GM13977 (cell line): ENCODE results near the gene SUPT3H.

Experiments used
- DNase-seq: peaks from one replicate; pipeline ENCODE4 v3.0.0; 2012; ENCODE audit warnings: low spot score
- in situ Hi-C: fragments of 300-500 bp; cut with MboI; formaldehyde crosslinking; loops from one replicate; pipeline ENCODE4 v1.12.0; 2022; ENCODE audit warnings: low sequenced_read_pairs, low pct_unique_long_range_greater_than_20kb, mixed read lengths, inconsistent platforms; ENCODE audit not compliant: unreplicated experiment
- TF ChIP-seq, protein P1 (sequence below): IDR thresholded peaks from 2 replicates; pipeline ENCODE4 v1.5.1; 2012; ENCODE audit warnings: mild to moderate bottlenecking, control low read depth; ENCODE audit not compliant: insufficient read depth; ENCODE audit errors: extremely low read depth, missing control alignments

SUPT3H gene

GRCh38 chr6:45021676-45022075 lies 356.1 kb downstream of the SUPT3H start:
- in situ Hi-C loops: no loop called here
- DNase-seq: no peak

DNA sequence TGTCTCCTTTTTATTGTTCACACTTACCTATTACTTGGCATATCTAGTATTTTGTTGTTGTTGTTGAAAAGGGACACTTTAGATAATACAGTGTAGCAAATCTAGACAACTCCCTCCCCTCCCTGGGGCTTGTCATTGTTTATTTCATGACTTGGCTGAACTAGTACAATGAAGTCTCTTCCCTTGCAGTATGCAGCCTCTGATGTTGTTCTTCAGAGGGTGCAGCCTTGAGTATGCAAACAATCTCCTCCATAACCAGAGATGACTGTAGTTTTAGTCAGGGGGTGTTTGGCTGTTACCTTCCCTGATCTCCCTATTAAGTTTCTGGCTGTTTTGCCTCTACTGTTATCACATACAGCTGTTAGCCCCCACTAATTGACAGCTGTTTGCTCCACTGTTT lies 365.0 kb downstream of the SUPT3H start:
- in situ Hi-C loops: no loop called here
- TF ChIP-seq, protein P1, sequence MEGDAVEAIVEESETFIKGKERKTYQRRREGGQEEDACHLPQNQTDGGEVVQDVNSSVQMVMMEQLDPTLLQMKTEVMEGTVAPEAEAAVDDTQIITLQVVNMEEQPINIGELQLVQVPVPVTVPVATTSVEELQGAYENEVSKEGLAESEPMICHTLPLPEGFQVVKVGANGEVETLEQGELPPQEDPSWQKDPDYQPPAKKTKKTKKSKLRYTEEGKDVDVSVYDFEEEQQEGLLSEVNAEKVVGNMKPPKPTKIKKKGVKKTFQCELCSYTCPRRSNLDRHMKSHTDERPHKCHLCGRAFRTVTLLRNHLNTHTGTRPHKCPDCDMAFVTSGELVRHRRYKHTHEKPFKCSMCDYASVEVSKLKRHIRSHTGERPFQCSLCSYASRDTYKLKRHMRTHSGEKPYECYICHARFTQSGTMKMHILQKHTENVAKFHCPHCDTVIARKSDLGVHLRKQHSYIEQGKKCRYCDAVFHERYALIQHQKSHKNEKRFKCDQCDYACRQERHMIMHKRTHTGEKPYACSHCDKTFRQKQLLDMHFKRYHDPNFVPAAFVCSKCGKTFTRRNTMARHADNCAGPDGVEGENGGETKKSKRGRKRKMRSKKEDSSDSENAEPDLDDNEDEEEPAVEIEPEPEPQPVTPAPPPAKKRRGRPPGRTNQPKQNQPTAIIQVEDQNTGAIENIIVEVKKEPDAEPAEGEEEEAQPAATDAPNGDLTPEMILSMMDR: no peak
- no peak for DNase-seq

More at GRCh38 chr6:45021676-45022075, 356.1 kb downstream of the SUPT3H start:
- TF ChIP-seq, protein P1: no peak

DNA sequence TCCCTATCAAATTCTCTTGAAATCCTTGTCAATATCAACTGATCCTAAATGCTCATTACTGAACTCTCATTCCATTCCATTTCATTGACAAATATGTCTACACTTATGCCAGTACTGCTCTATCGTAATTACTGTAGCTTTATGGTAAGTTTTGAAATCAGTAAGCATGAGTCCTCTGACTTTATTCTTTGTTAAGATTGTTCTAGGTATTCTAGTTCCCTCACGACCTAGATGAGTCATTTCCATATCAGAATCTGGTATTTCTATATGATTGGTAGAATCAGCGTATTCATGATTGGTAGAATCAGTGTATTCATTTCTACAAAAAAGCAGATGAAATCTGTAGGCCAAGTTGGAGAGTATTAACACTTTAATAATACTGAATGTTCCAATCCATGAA lies 368.2 kb downstream of the SUPT3H start:
- in situ Hi-C loops: no loop called here
- TF ChIP-seq, protein P1: no peak
- DNase-seq: no peak

DNA sequence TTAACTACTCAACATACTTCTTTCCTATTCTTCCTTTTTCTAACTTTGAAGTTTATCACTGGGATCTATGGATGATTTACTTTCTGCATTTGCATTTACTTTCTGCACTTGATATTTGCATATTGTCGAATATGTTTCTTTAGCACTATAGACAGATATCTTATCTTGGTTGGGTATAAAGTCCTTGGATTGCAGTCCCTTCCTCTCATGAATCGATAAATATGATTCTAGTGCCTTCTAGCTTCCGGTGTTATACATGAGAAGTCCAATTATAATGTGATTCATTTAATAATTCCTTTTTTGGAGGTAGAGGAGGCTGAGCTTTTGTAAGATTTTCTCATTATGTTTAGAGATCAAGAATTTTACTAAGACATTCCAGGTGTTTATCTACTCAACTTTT lies 370.8 kb downstream of the SUPT3H start:
- TF ChIP-seq, protein P1: no peak
- no peak for DNase-seq
- in situ Hi-C loops: no loop called here

DNA sequence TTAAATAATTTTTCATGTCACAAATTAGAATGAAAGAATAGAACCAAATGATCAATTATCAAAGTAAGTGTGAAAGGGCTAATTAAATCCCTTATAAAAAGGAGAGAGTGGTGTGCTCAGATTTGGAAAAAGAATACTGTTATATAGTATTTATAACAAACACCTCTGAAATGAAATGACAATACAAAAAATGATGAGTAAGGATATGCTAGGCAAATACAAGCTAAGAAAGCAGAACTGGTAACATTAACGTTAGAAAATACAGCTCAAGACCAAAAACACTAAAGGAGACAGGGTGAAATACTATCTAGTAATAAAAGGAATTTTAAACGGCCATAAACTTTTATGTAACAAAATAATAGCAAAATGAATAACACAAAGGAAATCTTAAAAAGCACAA lies 373.8 kb downstream of the SUPT3H start:
- TF ChIP-seq, protein P1: no peak
- in situ Hi-C loops: no loop called here
- DNase-seq: no peak

GRCh38 chr6:45003387-45003786 lies 374.3 kb downstream of the SUPT3H start:
- no peak for DNase-seq
- in situ Hi-C loops: no loop called here
- TF ChIP-seq, protein P1: no peak
